Natural killer cell treated with Interleukin-12 subunit alpha and Interleukin-12 subunit beta and Interleukin-15 and Interleukin-18, amount 100 ng/mL, for 72 hours (primary cell): ENCODE measurements around the gene ABCB11. TPM values are rescaled to one million over a fixed set of nuclear protein-coding genes. Genes with fewer than 3 reads are reported as not detected.
"Not testable (repeated sequence)": the region's sequence is repeated elsewhere in the genome, so short reads cannot be mapped to it uniquely, and the experiment has no call there.

Experiments used
- ATAC-seq, 2 donors: fragments of 150-1000 bp; cut with Tn5 transposase in 1 of 2; sonication (Bioruptor Pico), chemical (Tn5 transposase) in 1 of 2; 2 replicates each; pipeline ENCODE4 v1.10.0; 2021
- DNase-seq: peaks from one replicate; pipeline ENCODE4 v3.0.0; 2022; ENCODE audit warnings: low spot score
- H3K27ac Mint-ChIP-seq, 2 donors: 1 replicate in 1 of 2; 2 replicates in 1 of 2; pipeline ENCODE4 v1.8.0; 2022; ENCODE audit warnings: mixed read lengths in 2 of 2, mild to moderate bottlenecking in 1 of 2, moderate library complexity in 1 of 2
- H3K27me3 Mint-ChIP-seq, 2 donors: 1 replicate in 1 of 2; 2 replicates in 1 of 2; pipeline ENCODE4 v1.8.0; 2022; ENCODE audit warnings: mixed read lengths in 2 of 2
- H3K36me3 Mint-ChIP-seq: one replicate; pipeline ENCODE4 v1.8.0; 2022; ENCODE audit warnings: mixed read lengths
- H3K4me1 Mint-ChIP-seq, 2 donors: 1 replicate in 1 of 2; 2 replicates in 1 of 2; pipeline ENCODE4 v1.8.0; 2022; ENCODE audit warnings: low read depth in 2 of 2, mixed read lengths in 2 of 2, mild to moderate bottlenecking in 1 of 2
- H3K4me3 Mint-ChIP-seq: one replicate; pipeline ENCODE4 v1.8.0; 2022; ENCODE audit warnings: mixed read lengths
- H3K9me3 Mint-ChIP-seq: 2 replicates; pipeline ENCODE4 v1.8.0; 2022; ENCODE audit warnings: mixed read lengths
- total RNA-seq, 2 donors: library from RNA; stranded (reverse); gene quantifications; one replicate each; pipeline ENCODE4 v1.2.3, GENCODE V29; 2022

The ABCB11 gene
- total RNA-seq, 2 donors from 2014 or later: 0.06 TPM; not detected in 1

GRCh38 chr2:169064199-169064598, 33.1 kb upstream of the ABCB11 start:
- H3K27me3 Mint-ChIP-seq, H3K4me3 Mint-ChIP-seq, DNase-seq, H3K36me3 Mint-ChIP-seq, H3K9me3 Mint-ChIP-seq, H3K4me1 Mint-ChIP-seq, ATAC-seq, H3K27ac Mint-ChIP-seq: not testable (repeated sequence)

GRCh38 chr2:169054575-169054974, 23.5 kb upstream of the ABCB11 start:
- H3K27me3 Mint-ChIP-seq, ATAC-seq, H3K9me3 Mint-ChIP-seq, DNase-seq, H3K4me3 Mint-ChIP-seq, H3K27ac Mint-ChIP-seq, H3K4me1 Mint-ChIP-seq: not testable (repeated sequence)
- H3K36me3 Mint-ChIP-seq: peaks cover 28% of the 10 kb centered on the region

DNA sequence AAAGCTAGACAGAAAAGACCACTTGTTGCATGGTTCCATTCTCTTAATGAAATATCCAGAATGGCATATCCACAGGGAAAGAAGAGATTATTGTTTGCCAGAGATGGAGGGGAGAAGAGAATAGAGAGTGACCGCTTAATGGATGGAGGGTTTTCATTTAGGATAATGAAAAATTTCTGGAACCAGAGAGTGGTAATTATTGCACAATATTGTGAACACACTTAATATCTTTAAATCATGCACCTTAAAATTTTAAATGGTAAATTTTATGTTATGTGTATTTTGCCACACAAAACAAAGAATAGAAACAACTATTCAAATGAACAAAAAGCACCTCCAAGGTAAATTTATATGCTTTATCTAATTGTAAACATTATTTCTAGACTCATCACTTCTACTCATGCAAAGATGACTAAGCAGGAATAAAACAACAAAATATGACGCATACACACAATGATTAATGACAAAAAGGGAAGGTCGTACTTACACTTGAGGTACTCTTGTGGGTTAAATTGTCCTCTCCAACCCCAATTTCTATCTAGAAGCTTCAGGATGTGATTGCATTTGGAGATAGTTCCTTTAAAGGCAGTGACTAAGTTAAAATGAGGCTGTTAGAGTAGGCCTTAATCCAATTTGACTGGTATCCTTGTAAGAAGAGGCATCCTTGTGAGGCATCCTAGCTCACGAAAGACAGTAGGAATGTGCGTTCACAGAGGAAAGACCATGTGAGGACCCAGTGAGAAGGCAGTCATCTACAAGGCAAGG, 19.5 kb upstream of the ABCB11 start:
- Mint-ChIP-seq H3K4me3 (no peak overlapping the region), H3K27me3 (no peaks in the 10 kb centered on the region), H3K36me3 (peaks cover 14% of the 10 kb centered on the region), H3K27ac (no peak overlapping the region), H3K9me3 (peaks cover 8% of the 10 kb centered on the region), H3K4me1 (peaks cover 5 to 6% of the 10 kb centered on the region in 2 donors)
- no peak for ATAC-seq
- DNase-seq: no peak

- no peak for ATAC-seq
- no peak for DNase-seq
Observed at GRCh38 chr2:169049142-169049541, 18.0 kb upstream of the ABCB11 start.

DNA sequence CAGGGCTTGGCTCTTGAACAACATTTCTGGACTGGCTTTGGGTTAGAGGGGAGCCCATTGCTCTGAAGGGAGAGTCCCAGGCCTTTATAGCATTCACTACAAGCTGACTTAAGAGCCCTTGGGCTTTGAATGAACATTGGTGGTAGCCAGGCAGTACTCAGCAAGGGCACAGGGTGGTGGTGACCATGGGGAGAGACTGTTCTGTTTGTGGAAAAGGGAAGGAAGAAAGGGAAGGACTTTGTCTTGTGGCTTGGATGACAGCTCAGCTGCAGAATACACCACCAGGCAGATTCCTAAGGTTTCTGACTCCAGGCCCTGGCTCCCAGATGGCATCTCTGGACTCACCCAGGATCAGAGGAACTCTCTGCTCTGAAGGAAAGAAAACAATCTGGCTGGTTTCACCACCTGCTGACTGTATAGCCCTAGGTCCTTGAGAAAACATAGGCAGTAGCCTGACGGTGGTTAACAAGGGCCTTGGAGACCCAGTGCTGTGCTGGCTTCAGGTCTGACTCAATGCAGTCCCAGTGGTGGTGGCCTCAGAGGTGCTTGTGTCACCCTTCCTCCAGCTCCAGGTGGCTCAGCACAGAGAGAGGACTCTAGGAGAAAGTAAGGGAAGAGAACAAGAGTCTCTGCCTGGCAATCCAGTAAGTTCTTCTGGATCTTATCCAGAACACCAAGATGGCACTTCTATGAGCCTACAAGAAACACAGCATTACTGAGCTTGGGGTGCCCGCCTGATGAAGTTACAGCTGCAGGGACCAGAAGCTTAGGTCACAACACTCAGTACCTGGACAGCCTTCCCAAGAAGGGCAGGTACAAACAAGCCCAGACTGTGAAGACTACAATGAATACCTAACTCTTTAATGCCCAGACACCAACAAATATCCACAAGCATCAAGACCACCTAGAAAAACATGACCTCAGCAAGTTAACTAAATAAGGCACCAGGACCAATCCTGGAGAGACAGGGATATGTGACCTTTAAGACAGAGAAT, 16.4 kb upstream of the ABCB11 start:
- no peak overlapping the region for H3K27ac Mint-ChIP-seq
- ATAC-seq: no peak
- peaks cover 5 to 6% of the 10 kb centered on the region in 2 donors for H3K4me1 Mint-ChIP-seq
- no peaks in the 10 kb centered on the region for H3K27me3 Mint-ChIP-seq
- peaks cover 7% of the 10 kb centered on the region for H3K9me3 Mint-ChIP-seq
- H3K36me3 Mint-ChIP-seq: peaks cover 9% of the 10 kb centered on the region
- no peak for DNase-seq
- H3K4me3 Mint-ChIP-seq: no peak overlapping the region

More at GRCh38 chr2:169049142-169049541, 18.0 kb upstream of the ABCB11 start:
- no peak overlapping the region for H3K27ac Mint-ChIP-seq
- peaks cover 5 to 6% of the 10 kb centered on the region in 2 donors for H3K4me1 Mint-ChIP-seq
- no peaks in the 10 kb centered on the region for H3K36me3 Mint-ChIP-seq
- no peaks in the 10 kb centered on the region for H3K9me3 Mint-ChIP-seq
- H3K27me3 Mint-ChIP-seq: no peaks in the 10 kb centered on the region
- H3K4me3 Mint-ChIP-seq: no peak overlapping the region

GRCh38 chr2:169046440-169047151, 15.5 kb upstream of the ABCB11 start:
- DNase-seq (no peak), ATAC-seq (no peak)
- Mint-ChIP-seq H3K27me3 (no peaks in the 10 kb centered on the region), H3K27ac (no peak overlapping the region), H3K4me1 (peaks cover 5 to 6% of the 10 kb centered on the region in 2 donors), H3K9me3 (peaks cover 14% of the 10 kb centered on the region), H3K4me3 (no peak overlapping the region), H3K36me3 (peaks cover 19% of the 10 kb centered on the region)

- peaks cover 26% of the 10 kb centered on the region for H3K36me3 Mint-ChIP-seq
- H3K9me3 Mint-ChIP-seq: peaks cover 14% of the 10 kb centered on the region
- H3K4me1 Mint-ChIP-seq: peaks cover 14 to 17% of the 10 kb centered on the region in 2 donors
- no peak for DNase-seq
- H3K27ac Mint-ChIP-seq: no peak overlapping the region
- H3K4me3 Mint-ChIP-seq: no peak overlapping the region
- H3K27me3 Mint-ChIP-seq: no peaks in the 10 kb centered on the region
- ATAC-seq: no peak
Observed at GRCh38 chr2:169042856-169043255, 11.7 kb upstream of the ABCB11 start.

DNA sequence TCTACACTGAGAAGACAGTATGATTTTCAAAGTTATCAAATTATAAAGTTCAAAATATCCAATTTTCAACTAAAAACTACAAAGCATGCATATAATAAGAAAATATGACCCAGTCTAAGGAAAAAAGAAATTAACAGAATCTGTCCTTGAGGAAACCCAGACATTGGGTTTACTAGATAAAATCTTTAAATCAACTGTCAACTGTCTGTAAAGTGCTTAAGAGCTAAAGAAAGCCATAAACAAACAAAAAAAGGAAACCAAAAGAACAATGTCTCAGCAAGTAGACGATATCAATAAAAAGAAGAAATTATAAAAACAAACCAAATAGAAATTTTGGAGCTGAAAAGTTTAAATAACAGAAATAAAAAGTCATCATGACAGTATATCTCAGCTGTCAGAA, 10.5 kb upstream of the ABCB11 start:
- DNase-seq (no peak), ATAC-seq (no peak)
- peaks cover 14% of the 10 kb centered on the region for H3K9me3 Mint-ChIP-seq
- H3K4me1 Mint-ChIP-seq: peaks cover 17% of the 10 kb centered on the region in 2 donors
- H3K27ac Mint-ChIP-seq: no peak overlapping the region
- no peaks in the 10 kb centered on the region for H3K27me3 Mint-ChIP-seq
- H3K36me3 Mint-ChIP-seq: peaks cover 26% of the 10 kb centered on the region
- no peak overlapping the region for H3K4me3 Mint-ChIP-seq

DNA sequence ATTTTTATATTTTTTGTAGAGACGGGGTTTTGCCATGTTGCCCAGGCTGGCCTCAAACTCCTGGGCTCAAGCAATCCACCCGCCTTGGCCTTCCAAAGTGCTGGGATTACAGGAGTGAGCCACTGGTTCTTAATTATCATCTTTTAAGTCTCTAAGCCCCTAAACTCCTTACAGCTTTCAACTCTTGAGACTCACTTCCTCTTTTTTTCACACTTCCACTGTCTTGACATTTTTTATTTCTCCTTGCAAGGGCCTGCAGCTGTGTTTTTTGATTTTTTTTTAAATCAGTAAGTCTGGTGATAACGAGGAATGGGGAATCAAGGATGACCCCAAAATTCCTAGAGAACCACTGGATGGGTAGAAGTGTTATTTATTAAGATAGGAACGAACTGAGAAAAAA, 8.6 kb upstream of the ABCB11 start:
- H3K27ac Mint-ChIP-seq: no peak overlapping the region

GRCh38 chr2:169038338-169038757, 7.2 kb upstream of the ABCB11 start:
- Mint-ChIP-seq H3K4me3 (peak overlapping the region; percentile 25), H3K4me1 (peaks cover 27 to 28% of the 10 kb centered on the region in 2 donors), H3K36me3 (peaks cover 22% of the 10 kb centered on the region), H3K9me3 (peaks cover 11% of the 10 kb centered on the region), H3K27me3 (no peaks in the 10 kb centered on the region), H3K27ac (peak overlapping the region in 1 of 2 donors; percentile 12)
- ATAC-seq (peak in 1 of 2 donors; percentile 49), DNase-seq (no peak)

More for the DNA sequence above, 8.6 kb upstream of the ABCB11 start:
- Mint-ChIP-seq H3K27me3 (no peaks in the 10 kb centered on the region), H3K9me3 (peaks cover 14% of the 10 kb centered on the region), H3K36me3 (peaks cover 26% of the 10 kb centered on the region), H3K4me3 (no peak overlapping the region), H3K4me1 (peaks cover 20% of the 10 kb centered on the region in 2 donors)
- no peak for ATAC-seq
- DNase-seq: no peak

DNA sequence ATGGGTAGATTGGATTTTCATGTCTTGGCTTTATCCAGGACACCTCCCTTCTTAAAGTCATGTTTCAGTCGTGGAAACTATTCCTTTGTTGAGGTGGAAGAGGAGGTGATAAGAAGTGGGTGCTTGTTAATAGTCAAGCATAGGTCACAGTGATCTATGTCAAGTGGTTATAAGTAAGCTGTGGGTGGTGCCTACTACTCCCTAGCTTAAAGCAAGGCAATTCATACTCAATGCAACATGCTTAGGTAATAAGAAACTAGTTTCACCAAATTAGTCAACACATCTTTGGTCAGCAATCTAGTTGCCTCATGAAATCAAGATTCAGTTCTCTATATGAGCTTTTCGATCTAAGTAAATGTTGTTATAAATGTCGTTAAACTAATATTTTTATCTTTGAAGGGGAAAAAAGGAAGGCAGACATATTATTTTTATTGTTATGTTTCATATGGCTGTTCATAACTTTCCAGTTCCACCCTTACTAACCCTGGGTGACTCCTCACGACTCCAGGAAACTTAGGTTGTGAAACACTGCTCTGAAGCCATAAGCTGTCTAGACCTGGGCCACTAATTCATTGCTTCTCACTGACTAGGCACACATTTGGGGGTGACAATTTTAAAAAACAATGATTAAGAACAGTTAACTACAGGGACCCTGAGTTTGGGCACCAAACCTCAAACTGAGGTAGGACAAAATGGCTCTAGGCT, 5.8 kb upstream of the ABCB11 start:
- ATAC-seq: no peak
- Mint-ChIP-seq H3K9me3 (peaks cover 5% of the 10 kb centered on the region), H3K27ac (no peak overlapping the region), H3K4me1 (peaks cover 27 to 28% of the 10 kb centered on the region in 2 donors), H3K27me3 (no peaks in the 10 kb centered on the region), H3K36me3 (peaks cover 10% of the 10 kb centered on the region), H3K4me3 (no peak overlapping the region)
- no peak for DNase-seq

DNA sequence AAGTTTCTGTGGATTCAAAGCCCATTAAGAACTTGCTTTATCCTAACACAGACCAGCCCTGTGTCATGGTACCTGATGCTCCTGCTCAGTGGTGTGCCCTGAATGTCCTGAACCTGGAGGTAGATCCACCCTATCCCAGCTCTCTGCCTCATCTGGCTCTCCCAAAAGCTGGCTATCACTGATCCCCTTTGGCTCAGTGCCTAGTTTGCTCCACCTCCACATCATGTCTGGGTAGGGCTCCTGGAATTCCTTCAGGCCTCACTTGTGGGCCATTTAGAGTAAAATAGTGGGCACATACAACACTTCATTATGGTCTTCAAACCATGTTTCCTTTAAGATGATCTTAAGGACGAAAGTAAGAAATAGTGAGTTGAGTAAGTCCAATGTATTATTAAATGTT, 4.8 kb upstream of the ABCB11 start:
- H3K27ac Mint-ChIP-seq: no peak overlapping the region
- no peak for ATAC-seq

More for the DNA sequence above, 4.8 kb upstream of the ABCB11 start:
- Mint-ChIP-seq H3K27me3 (no peaks in the 10 kb centered on the region), H3K4me3 (no peak overlapping the region), H3K4me1 (peaks cover 24 to 28% of the 10 kb centered on the region in 2 donors), H3K9me3 (peaks cover 4% of the 10 kb centered on the region), H3K36me3 (no peaks in the 10 kb centered on the region)
- DNase-seq: no peak
